ENCODE data around the gene CUEDC1.

Gene CUEDC1

DNA sequence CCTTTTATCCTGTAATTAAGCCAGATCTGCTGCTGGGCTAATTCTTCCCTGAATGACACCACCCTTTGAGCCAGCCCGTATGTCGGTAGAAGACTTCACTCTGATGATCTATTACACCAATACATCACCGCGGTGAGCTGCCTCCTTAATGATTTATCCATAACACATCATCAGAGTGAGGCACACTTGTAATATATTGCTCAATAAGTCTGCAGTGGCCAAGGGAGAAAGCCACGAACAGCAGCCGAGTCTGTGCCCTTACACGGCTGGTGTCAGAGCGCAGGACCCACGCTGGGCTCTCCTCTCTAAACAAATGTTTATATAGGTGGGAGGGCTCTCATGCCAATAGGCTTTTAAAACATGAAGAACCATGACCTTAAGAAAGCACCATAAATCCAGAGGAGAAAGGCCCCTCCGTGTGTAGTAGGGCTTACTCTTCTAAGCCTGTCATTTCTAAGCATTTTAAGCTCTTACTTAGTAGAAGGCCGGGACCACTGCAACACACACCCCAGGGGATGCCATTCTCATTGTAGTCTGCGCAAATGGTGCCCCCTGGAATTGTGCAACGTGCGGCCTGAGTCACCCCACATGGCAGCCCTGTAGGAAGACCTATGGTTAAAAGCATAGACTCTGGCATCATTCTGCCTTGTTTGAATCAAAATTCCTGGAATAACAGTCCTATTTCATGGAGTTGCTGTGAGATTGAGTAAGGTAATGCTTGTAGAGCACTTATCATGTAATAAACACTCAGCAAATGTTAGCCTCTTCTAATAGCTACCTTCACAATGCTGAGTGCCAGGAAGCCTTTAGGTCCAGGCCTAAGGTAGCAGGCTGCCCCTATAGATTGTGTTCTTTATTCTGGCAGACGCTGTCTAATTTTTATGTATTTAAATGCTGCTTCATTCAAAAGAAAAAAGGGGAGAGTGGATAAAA is 131.5 kb downstream of the CUEDC1 start:
- DNase-seq, result no peak

DNA sequence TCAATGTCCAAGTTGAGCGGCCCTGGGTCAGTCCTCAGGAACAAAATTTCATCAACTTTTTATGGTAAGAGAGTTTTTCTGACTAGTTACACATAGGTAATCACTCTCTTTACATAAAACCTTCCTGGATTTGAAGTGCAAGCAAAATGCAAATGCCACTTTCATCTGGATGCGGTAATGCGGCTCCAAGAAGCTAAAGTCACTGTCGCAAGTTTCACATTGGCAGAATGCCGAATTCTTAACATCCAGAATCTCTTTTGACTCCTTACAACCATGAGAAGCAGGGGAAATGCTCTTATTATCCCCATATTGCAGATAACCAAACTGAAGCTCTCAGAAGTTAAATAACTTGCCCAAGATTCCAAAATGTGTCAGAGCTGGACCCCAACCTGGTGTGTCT is 135.3 kb downstream of the CUEDC1 start:
- DNase-seq, result no peak

DNA sequence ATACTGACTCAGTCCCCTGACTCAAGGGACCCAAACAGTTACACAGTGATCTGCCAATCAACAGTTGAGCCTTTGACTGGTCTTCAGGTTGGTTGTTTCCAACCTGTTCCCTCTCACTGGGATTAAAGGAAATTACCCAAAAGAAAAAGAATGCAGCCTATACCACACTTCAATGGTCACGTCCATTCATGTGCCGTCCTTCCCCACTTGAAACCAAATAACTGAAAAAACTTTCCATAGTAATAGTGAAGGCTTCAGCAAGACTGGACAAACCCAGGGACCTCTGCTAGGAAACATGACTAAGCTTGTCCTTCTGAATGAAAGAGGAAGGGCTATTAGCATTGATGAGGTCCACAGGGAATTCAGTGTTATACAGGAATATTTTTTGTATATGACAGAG is 135.9 kb downstream of the CUEDC1 start:
- no peak for DNase-seq

DNA sequence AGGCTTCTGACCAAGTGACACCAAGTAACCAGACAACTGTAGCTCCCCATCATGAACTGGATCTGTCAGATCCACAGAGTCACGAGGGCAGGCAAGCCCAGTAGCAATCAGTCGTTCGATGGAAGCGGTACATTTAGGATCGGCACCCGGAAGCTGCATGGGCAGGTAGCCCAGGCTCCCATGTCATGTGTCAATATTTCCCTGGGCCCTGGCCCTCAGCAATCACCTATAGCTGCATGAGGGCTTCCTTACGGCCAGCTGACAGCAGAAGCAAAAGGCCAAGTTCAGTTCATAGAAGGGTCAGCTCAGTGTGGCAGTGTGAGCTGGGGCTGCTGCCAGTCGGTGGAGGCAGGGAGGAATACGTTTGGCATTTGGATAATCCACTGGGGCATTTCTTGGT is 137.1 kb downstream of the CUEDC1 start:
- no peak for DNase-seq

DNA sequence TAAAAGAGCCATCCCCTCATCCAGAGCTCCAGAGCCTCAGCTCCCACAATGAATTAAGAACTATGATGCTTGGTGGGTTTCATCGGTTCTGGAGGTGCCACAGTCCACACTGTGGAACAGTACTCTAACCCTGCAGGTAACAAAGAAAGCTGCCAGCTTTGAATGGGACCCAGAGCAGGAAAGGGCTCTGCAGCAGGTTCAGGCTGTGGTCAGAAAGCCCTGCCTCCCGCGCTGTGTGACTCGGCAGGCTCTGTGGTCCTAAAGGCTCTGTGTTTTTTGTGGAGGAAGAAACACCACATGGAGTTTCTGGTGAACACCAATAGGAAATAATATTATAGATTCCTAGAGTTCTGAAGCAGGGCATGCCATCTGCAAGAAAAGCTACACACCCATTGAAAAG is 137.9 kb downstream of the CUEDC1 start:
- no peak for DNase-seq

DNA sequence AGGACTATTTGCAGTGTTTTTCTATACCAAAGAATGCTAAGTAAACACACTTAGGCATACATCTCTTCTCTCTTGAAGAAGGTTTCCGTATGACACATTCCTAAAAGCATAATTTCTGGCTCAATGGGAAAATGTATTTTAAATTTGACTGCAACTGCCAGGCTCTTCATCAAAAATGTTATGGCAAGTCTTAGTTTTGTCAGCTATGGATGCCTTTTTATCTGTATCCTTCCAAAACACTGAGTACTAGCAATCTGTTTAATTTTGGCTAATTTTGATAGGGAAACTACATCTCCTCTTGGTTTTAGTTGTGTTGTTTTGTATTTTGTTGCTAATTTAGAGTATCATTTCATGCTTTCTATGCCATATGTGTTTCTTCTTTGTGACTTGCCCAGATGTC is 140.8 kb downstream of the CUEDC1 start:
- DNase-seq, result no peak

DNA sequence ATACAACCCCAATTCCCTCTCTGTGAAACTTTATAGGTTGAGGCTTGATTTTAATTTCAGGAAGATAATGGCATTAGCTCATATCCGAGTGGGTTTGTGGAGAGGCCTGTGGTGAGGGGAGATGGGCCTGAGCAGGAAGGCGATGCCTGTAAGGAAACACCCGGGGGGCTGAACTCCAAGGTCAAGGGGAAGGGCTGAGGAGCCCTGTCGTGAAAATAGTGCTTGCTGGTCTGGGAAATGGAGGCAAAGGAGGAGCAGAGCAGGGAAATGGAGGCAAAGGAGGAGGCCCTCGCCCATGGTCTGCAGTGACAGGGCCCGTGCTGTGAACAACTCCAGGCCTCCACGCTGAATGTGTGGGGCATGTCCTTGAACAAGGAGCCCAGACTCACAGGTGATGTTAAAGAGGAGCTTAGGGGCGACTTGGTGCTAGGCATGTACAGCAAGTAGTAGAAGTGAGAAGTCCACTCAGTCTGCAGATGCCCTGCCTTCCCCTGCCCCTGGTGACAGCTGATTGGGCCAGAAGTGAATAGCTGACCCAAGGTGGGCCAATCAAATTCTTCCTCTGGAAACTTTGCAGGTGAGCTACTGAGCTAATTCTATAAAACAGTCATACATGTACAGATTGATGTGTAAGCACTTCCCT is 143.5 kb downstream of the CUEDC1 start:
- DNase-seq, result no peak

Measured in activated T-cell treated with anti-CD3 and anti-CD28 coated beads for 4 hours (primary cell).